NCI-H1694 (cell line): Measurements from ENCODE around the gene CD79A.
"Not testable (repeated sequence)": the region's sequence is repeated elsewhere in the genome, so short reads cannot be mapped to it uniquely, and the experiment has no call there.

Source experiments
- DNase-seq: peaks from one replicate; lab custom pipeline; 2025; lab: John Stamatoyannopoulos, UW

CD79A gene

GRCh38 chr19:41863209-41863931 lies 13.7 kb upstream of the CD79A start:
- no peak for DNase-seq

GRCh38 chr19:41864374-41864773 lies 12.7 kb upstream of the CD79A start:
- no peak for DNase-seq

GRCh38 chr19:41866284-41866683 lies 10.8 kb upstream of the CD79A start:
- no peak for DNase-seq

- no peak for DNase-seq
Measured at GRCh38 chr19:41868120-41868988, 8.7 kb upstream of the CD79A start.

GRCh38 chr19:41868989-41869300 lies 8.1 kb upstream of the CD79A start:
- DNase-seq: no peak

- DNase-seq: no peak
Measured at GRCh38 chr19:41869374-41869955, 7.6 kb upstream of the CD79A start.

GRCh38 chr19:41870401-41870873 lies 6.6 kb upstream of the CD79A start:
- no peak for DNase-seq

- DNase-seq: no peak
Measured at GRCh38 chr19:41871573-41872383, 5.3 kb upstream of the CD79A start.

- no peak for DNase-seq
Measured at GRCh38 chr19:41872384-41872774, 4.7 kb upstream of the CD79A start.

- DNase-seq: peak; percentile 50
Measured at GRCh38 chr19:41872775-41873647, 4.1 kb upstream of the CD79A start.

GRCh38 chr19:41875973-41876372 lies 1.1 kb upstream of the CD79A start:
- DNase-seq: not testable (repeated sequence)

GRCh38 chr19:41877916-41878905 lies 1.1 kb downstream of the CD79A start:
- no peak for DNase-seq

- DNase-seq: no peak
Measured at GRCh38 chr19:41879080-41879479, 2.0 kb downstream of the CD79A start.

GRCh38 chr19:41879670-41880328 lies 2.7 kb downstream of the CD79A start:
- DNase-seq: no peak

- no peak for DNase-seq
Measured at GRCh38 chr19:41880329-41880708, 3.2 kb downstream of the CD79A start.

- DNase-seq: no peak
Measured at GRCh38 chr19:41882568-41883462, 5.7 kb downstream of the CD79A start, which contains the start of gene ARHGEF1. ARHGEF1 (plus strand) TSS chr19:41883184; CDS start chr19:41888083, 4,899 bp downstream.

- no peak for DNase-seq
Measured at GRCh38 chr19:41883463-41883820, 6.4 kb downstream of the CD79A start.
